Measurements from ENCODE around the gene SPATC1L.

Gene SPATC1L

DNA sequence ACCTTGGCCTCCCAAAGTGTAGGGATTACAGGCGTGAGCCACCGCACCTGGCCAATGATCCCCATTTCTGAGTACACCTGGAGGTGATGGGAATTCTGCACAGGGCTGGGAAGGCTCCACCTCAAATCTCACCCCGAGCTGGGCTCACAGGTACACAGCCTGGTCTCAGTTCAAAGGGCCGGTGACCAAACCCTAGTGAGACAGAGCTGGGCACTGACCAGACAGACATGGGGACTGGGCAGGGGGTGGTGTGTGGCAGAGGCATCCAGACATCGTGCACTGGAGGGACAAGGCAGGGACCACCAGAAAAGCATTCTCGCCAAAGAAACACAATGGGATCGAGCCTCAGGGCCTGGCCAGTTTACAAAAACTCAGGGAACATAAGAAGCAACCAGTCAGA is 27.1 kb upstream of the SPATC1L start:
- ATAC-seq: no peak
- TF ChIP-seq PPARA (CRISPR knock-in tag; IDR thresholded peaks at IDR 0.05; ENCODE audit: borderline replicate concordance) (no peak), RARB (CRISPR knock-in tag; IDR thresholded peaks at IDR 0.05) (no peak), TOX (CRISPR knock-in tag; IDR thresholded peaks at IDR 0.05; ENCODE audit: borderline replicate concordance) (no peak), BACH2 (CRISPR knock-in tag; IDR thresholded peaks at IDR 0.05; ENCODE audit: borderline replicate concordance) (no peak), ZNF70 (CRISPR knock-in tag; IDR thresholded peaks at IDR 0.05) (no peak), GLIS3 (CRISPR knock-in tag; IDR thresholded peaks at IDR 0.05) (no peak), OSR1 (CRISPR knock-in tag; IDR thresholded peaks at IDR 0.05) (no peak), ZC3H10 (CRISPR knock-in tag; IDR thresholded peaks at IDR 0.05) (no peak), ZFP3 (CRISPR knock-in tag; IDR thresholded peaks at IDR 0.05) (no peak), SNAI2 (CRISPR knock-in tag; IDR thresholded peaks at IDR 0.05) (no peak), TCF4 (CRISPR knock-in tag; IDR thresholded peaks at IDR 0.05; ENCODE audit: borderline replicate concordance) (no peak), ZFP30 (CRISPR knock-in tag; IDR thresholded peaks at IDR 0.05) (no peak), ESRRG (CRISPR knock-in tag; IDR thresholded peaks at IDR 0.05) (no peak), ZNF565 (CRISPR knock-in tag; conservative IDR thresholded peaks at IDR 0.05; ENCODE audit: low read depth) (no peak), CSDC2 (CRISPR knock-in tag; IDR thresholded peaks at IDR 0.05) (no peak), ISL1 (CRISPR knock-in tag; IDR thresholded peaks at IDR 0.05) (no peak)
- TF ChIP-seq, protein P1, sequence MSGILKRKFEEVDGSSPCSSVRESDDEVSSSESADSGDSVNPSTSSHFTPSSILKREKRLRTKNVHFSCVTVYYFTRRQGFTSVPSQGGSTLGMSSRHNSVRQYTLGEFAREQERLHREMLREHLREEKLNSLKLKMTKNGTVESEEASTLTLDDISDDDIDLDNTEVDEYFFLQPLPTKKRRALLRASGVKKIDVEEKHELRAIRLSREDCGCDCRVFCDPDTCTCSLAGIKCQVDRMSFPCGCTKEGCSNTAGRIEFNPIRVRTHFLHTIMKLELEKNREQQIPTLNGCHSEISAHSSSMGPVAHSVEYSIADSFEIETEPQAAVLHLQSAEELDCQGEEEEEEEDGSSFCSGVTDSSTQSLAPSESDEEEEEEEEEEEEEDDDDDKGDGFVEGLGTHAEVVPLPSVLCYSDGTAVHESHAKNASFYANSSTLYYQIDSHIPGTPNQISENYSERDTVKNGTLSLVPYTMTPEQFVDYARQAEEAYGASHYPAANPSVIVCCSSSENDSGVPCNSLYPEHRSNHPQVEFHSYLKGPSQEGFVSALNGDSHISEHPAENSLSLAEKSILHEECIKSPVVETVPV (CRISPR knock-in tag; IDR thresholded peaks at IDR 0.05): no peak
- TF ChIP-seq, protein P2, sequence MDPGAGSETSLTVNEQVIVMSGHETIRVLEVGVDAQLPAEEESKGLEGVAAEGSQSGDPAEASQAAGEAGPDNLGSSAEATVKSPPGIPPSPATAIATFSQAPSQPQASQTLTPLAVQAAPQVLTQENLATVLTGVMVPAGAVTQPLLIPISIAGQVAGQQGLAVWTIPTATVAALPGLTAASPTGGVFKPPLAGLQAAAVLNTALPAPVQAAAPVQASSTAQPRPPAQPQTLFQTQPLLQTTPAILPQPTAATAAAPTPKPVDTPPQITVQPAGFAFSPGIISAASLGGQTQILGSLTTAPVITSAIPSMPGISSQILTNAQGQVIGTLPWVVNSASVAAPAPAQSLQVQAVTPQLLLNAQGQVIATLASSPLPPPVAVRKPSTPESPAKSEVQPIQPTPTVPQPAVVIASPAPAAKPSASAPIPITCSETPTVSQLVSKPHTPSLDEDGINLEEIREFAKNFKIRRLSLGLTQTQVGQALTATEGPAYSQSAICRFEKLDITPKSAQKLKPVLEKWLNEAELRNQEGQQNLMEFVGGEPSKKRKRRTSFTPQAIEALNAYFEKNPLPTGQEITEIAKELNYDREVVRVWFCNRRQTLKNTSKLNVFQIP (CRISPR knock-in tag; IDR thresholded peaks at IDR 0.05; ENCODE audit: borderline replicate concordance, low read depth): no peak
- TF ChIP-seq, protein P3, sequence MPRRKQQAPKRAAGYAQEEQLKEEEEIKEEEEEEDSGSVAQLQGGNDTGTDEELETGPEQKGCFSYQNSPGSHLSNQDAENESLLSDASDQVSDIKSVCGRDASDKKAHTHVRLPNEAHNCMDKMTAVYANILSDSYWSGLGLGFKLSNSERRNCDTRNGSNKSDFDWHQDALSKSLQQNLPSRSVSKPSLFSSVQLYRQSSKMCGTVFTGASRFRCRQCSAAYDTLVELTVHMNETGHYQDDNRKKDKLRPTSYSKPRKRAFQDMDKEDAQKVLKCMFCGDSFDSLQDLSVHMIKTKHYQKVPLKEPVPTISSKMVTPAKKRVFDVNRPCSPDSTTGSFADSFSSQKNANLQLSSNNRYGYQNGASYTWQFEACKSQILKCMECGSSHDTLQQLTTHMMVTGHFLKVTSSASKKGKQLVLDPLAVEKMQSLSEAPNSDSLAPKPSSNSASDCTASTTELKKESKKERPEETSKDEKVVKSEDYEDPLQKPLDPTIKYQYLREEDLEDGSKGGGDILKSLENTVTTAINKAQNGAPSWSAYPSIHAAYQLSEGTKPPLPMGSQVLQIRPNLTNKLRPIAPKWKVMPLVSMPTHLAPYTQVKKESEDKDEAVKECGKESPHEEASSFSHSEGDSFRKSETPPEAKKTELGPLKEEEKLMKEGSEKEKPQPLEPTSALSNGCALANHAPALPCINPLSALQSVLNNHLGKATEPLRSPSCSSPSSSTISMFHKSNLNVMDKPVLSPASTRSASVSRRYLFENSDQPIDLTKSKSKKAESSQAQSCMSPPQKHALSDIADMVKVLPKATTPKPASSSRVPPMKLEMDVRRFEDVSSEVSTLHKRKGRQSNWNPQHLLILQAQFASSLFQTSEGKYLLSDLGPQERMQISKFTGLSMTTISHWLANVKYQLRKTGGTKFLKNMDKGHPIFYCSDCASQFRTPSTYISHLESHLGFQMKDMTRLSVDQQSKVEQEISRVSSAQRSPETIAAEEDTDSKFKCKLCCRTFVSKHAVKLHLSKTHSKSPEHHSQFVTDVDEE (CRISPR knock-in tag; IDR thresholded peaks at IDR 0.05): no peak
- TF ChIP-seq, protein P4, sequence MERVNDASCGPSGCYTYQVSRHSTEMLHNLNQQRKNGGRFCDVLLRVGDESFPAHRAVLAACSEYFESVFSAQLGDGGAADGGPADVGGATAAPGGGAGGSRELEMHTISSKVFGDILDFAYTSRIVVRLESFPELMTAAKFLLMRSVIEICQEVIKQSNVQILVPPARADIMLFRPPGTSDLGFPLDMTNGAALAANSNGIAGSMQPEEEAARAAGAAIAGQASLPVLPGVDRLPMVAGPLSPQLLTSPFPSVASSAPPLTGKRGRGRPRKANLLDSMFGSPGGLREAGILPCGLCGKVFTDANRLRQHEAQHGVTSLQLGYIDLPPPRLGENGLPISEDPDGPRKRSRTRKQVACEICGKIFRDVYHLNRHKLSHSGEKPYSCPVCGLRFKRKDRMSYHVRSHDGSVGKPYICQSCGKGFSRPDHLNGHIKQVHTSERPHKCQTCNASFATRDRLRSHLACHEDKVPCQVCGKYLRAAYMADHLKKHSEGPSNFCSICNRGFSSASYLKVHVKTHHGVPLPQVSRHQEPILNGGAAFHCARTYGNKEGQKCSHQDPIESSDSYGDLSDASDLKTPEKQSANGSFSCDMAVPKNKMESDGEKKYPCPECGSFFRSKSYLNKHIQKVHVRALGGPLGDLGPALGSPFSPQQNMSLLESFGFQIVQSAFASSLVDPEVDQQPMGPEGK (CRISPR knock-in tag; IDR thresholded peaks at IDR 0.05; ENCODE audit: borderline replicate concordance): no peak

DNA sequence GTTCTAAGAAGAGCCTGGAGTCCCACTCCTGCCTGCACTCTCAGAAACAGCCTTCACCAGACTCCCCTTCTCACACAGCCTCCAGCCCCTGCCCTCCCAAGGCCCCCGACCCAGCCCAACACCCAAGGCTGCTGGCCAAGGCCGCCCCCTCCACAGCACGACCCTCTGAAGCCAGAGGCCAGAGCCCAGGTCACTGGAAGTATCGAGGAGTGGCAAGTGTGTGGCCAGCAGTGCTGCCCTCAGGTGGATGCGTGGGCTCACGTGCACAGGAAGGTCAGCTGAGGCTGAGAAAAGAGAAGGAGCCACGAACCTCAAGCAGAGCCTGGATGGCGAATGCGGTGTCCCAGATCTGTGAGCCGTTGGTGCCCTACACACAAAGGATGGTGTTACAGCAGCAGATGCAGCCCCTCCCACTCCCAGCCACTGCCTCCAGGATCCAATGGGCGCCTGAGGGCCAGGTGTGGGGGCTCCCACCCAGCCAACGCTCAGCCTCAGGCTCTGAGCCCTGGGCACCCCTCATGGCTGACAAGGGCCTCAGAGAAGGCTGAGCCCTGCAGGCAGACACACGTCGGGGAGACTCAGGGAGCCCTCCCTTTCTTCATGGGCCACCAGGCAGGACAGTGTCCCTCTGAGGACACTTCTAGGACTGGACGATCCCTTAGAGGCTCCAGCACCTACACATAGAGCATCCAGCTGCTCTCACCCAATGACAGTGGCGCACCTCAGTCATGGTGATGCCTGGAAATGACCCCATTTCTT is 26.3 kb upstream of the SPATC1L start:
- TF ChIP-seq ZFP30 (CRISPR knock-in tag; IDR thresholded peaks at IDR 0.05) (no peak), ZNF565 (CRISPR knock-in tag; conservative IDR thresholded peaks at IDR 0.05; ENCODE audit: low read depth) (no peak), ZFP3 (CRISPR knock-in tag; IDR thresholded peaks at IDR 0.05) (no peak), PPARA (CRISPR knock-in tag; IDR thresholded peaks at IDR 0.05; ENCODE audit: borderline replicate concordance) (no peak), GLIS3 (CRISPR knock-in tag; IDR thresholded peaks at IDR 0.05) (no peak), RARB (CRISPR knock-in tag; IDR thresholded peaks at IDR 0.05) (no peak), SNAI2 (CRISPR knock-in tag; IDR thresholded peaks at IDR 0.05) (no peak), OSR1 (CRISPR knock-in tag; IDR thresholded peaks at IDR 0.05) (no peak), ZNF70 (CRISPR knock-in tag; IDR thresholded peaks at IDR 0.05) (no peak), TCF4 (CRISPR knock-in tag; IDR thresholded peaks at IDR 0.05; ENCODE audit: borderline replicate concordance) (no peak), ZC3H10 (CRISPR knock-in tag; IDR thresholded peaks at IDR 0.05) (no peak)
- TF ChIP-seq, protein P4 (CRISPR knock-in tag; IDR thresholded peaks at IDR 0.05; ENCODE audit: borderline replicate concordance): no peak
- TF ChIP-seq, protein P1 (CRISPR knock-in tag; IDR thresholded peaks at IDR 0.05): no peak
- TF ChIP-seq, protein P5, sequence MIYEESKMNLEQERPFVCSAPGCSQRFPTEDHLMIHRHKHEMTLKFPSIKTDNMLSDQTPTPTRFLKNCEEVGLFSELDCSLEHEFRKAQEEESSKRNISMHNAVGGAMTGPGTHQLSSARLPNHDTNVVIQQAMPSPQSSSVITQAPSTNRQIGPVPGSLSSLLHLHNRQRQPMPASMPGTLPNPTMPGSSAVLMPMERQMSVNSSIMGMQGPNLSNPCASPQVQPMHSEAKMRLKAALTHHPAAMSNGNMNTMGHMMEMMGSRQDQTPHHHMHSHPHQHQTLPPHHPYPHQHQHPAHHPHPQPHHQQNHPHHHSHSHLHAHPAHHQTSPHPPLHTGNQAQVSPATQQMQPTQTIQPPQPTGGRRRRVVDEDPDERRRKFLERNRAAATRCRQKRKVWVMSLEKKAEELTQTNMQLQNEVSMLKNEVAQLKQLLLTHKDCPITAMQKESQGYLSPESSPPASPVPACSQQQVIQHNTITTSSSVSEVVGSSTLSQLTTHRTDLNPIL (CRISPR knock-in tag; IDR thresholded peaks at IDR 0.05; ENCODE audit: low read depth): no peak
- ATAC-seq: 0 out of 3 replicates have a peak, but pooled peaks have one; percentile 20
